ENCODE measurements around the gene CA12. TPM values are rescaled to one million over a fixed set of nuclear protein-coding genes. Genes with fewer than 3 reads are reported as not detected.

Gene CA12
- total and polyA plus RNA-seq, 10 of the 15 experiments (the other 5 are each of a cell fraction or from before 2014, with no cell fraction given): 0.03 to 0.10 TPM; not detected in 8

- WGBS (ENCODE audit: insufficient coverage, insufficient replicate concordance, low lambda C conversion rate, missing lambda C conversion rate): 12% methylated on average over 2 of the region's 2 CpGs
- no peak for FAIRE-seq
- intact Hi-C loops (cut with micrococcal nuclease; ENCODE audit: unreplicated experiment): no loop called here
These were observed 3.3 kb upstream of the CA12 start for GRCh38 chr15:63384906-63385305.

More at GRCh38 chr15:63384906-63385305, 3.3 kb upstream of the CA12 start:
- no peaks in the 10 kb centered on the region for H3K36me3 ChIP-seq (ENCODE audit: control insufficient read depth in 2 of 2, insufficient read depth in 2 of 2, low read length in 1 of 2)
- no peak overlapping the region for H2AFZ ChIP-seq (ENCODE audit: control insufficient read depth, low read depth, low read length)
- no peaks in the 10 kb centered on the region for H4K20me1 ChIP-seq (ENCODE audit: control insufficient read depth, insufficient read depth)
- no peaks in the 10 kb centered on the region for H3K4me1 ChIP-seq (ENCODE audit: control insufficient read depth, insufficient read depth, low read length)
- ChIA-PET RAD21 (ENCODE audit: unreplicated experiment) (no interaction called here), SMC1A (ENCODE audit: uncharacterized antibody, unreplicated experiment) (no interaction called here), POLR2A (no interaction called here), CTCF (interaction anchor here (0.7 kb wide), 1 partner anchor 14 kb away, joined by 3 read pairs; no protein-coding TSS in a partner anchor)
- no peak for TF ChIP-seq PBX3 (IDR thresholded peaks at IDR 0.05; ENCODE audit: insufficient replicate concordance, low read depth, low read length)
- TF ChIP-seq RELB (IDR thresholded peaks at IDR 0.05; ENCODE audit: low read depth): no peak
- TF ChIP-seq HSF1 (IDR thresholded peaks at IDR 0.05; ENCODE audit: low read depth, low read length): no peak
- TF ChIP-seq HDGF (IDR thresholded peaks at IDR 0.05): no peak
- no peak overlapping the region for H3K27ac ChIP-seq (ENCODE audit: control insufficient read depth, insufficient read depth)
- BruUV-seq (replicated peaks): no TSS peak
- no peaks in the 10 kb centered on the region for H3K79me2 ChIP-seq (ENCODE audit: control insufficient read depth, insufficient read depth, low read length)
- peaks cover 2 to 11% of the 10 kb centered on the region in 2 experiments; a peak in 3 of 4 replicates for H3K27me3 ChIP-seq (replicated peaks in 1 of 2; ENCODE audit: control insufficient read depth in 2 of 2, insufficient read depth in 2 of 2, low read length in 1 of 2)
- no peak overlapping the region for H3K9ac ChIP-seq (ENCODE audit: control insufficient read depth, insufficient read depth, low read length)
- in situ Hi-C loops (cut with MboI): no loop called here
- H3K4me2 ChIP-seq (ENCODE audit: control insufficient read depth, insufficient read depth): no peak overlapping the region
- no peaks in the 10 kb centered on the region; the same call in 2 of the 3 replicates for H3K9me3 ChIP-seq (replicated peaks; ENCODE audit: control insufficient read depth, insufficient read depth, low read length)
- DNase-seq (ENCODE audit: low read depth, low spot score): no peak
- no peak for ATAC-seq
- no peak overlapping the region for H3K4me3 ChIP-seq
